C4-2B (cell line): Measurements from ENCODE around the gene ITPKC.

Source experiments
- ZFX ChIP-seq: fragments of 450-650 bp; IDR thresholded peaks from 2 replicates; pipeline ENCODE4 v1.6.1; 2017
- TF ChIP-seq, protein P1 (sequence below): fragments of 450-650 bp; conservative IDR thresholded peaks from 2 replicates; pipeline ENCODE4 v1.5.1; 2017; ENCODE audit warnings: mild to moderate bottlenecking

DNA sequence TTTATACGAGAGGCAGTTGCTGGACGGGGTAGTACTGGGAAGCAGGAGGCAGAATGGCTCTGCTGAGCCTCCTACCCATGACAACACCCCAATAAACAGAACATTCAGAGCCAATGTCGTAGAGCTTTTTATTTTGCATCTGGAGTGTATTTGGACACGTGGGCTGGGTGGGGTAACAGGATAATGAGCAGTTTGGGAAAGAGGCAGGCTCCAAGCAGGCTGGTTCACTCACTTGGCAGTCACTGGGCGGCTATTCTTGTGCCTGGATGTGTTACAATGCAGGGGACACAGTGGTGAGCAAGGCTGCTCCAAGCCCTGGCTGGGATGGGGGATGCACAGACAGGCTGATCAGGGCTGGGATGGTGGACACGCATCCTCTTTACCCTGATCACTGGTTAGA, 23.8 kb downstream of the ITPKC start:
- TF ChIP-seq, protein P1, sequence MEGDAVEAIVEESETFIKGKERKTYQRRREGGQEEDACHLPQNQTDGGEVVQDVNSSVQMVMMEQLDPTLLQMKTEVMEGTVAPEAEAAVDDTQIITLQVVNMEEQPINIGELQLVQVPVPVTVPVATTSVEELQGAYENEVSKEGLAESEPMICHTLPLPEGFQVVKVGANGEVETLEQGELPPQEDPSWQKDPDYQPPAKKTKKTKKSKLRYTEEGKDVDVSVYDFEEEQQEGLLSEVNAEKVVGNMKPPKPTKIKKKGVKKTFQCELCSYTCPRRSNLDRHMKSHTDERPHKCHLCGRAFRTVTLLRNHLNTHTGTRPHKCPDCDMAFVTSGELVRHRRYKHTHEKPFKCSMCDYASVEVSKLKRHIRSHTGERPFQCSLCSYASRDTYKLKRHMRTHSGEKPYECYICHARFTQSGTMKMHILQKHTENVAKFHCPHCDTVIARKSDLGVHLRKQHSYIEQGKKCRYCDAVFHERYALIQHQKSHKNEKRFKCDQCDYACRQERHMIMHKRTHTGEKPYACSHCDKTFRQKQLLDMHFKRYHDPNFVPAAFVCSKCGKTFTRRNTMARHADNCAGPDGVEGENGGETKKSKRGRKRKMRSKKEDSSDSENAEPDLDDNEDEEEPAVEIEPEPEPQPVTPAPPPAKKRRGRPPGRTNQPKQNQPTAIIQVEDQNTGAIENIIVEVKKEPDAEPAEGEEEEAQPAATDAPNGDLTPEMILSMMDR: no peak
- no peak for TF ChIP-seq ZFX
